AG04449 (cell line): ENCODE results near the gene ESX1.

Experiments used
- CTCF ChIA-PET: fragments of 350-600 bp; formaldehyde crosslinking; extraction: SDS; loops from one replicate; lab custom pipeline; 2021; ENCODE audit warnings: antibody characterized with exemption; lab: Yijun Ruan, JAX
- POLR2A ChIA-PET: fragments of 400-600, 350-600 bp; formaldehyde crosslinking; extraction: SDS; loops from one replicate; lab custom pipeline; 2020; ENCODE audit warnings: antibody characterized with exemption, inconsistent platforms; lab: Yijun Ruan, JAX
- DNase-seq: peaks from one replicate; pipeline ENCODE4 v3.0.0-alpha.2; 2010; ENCODE audit warnings: low read depth, low spot score
- H3K4me3 ChIP-seq: 2 replicates; pipeline ENCODE4 v1.5.1; 2011; ENCODE audit warnings: low read depth, mild to moderate bottlenecking, control low read depth, low read length
- TF ChIP-seq, protein P1 (sequence below): IDR thresholded peaks from one replicate; pipeline ENCODE4 v1.5.1; 2011; ENCODE audit warnings: mild to moderate bottlenecking, moderate library complexity, low read length, control low read depth, inconsistent platforms; ENCODE audit not compliant: insufficient read depth; ENCODE audit errors: missing control alignments

ESX1 gene

DNA sequence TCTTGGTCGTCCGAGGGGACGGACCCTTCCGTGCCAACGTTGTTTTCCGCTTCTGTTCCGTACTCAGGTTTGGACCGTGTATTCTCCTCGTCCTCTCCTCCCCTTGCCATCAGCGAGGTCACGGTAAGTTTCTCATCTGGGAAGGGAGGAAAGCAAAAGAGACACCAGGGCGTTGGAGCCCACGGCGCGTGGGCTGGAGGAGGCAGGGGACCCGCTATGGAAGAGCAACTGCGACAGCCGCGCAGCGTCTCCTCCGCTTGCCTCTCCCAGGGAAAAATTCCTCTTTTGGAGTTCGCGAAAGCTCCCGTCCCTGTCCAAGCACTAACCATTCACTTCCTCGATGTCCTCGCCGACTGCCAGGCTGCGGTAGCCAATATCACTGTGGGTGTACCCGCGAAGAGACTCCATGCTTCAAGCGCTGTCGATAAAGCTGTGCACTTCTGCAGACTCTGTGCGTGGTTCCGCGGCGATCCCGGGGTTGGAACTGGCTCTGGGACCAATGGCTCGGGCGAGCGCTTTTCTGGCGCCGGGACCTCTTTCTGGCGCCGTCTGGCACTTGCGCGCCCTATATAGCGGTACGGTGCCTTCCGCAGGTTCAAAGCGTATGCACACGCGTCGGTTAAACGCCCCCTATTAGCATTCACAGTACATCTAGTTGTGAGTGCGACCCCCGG, at the start of gene ESX1:
Gene ESX1, minus strand, starts transcription at position 492 of the 674 bp plus-strand sequence. Its CDS starts 84 bp downstream, at position 408.
- TF ChIP-seq, protein P1, sequence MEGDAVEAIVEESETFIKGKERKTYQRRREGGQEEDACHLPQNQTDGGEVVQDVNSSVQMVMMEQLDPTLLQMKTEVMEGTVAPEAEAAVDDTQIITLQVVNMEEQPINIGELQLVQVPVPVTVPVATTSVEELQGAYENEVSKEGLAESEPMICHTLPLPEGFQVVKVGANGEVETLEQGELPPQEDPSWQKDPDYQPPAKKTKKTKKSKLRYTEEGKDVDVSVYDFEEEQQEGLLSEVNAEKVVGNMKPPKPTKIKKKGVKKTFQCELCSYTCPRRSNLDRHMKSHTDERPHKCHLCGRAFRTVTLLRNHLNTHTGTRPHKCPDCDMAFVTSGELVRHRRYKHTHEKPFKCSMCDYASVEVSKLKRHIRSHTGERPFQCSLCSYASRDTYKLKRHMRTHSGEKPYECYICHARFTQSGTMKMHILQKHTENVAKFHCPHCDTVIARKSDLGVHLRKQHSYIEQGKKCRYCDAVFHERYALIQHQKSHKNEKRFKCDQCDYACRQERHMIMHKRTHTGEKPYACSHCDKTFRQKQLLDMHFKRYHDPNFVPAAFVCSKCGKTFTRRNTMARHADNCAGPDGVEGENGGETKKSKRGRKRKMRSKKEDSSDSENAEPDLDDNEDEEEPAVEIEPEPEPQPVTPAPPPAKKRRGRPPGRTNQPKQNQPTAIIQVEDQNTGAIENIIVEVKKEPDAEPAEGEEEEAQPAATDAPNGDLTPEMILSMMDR: no peak
- CTCF ChIA-PET: no interaction called here
- POLR2A ChIA-PET: no interaction called here
- no peak for DNase-seq
- peak within 1 kb of the TSS; percentile 1; the same call in 1 of the 2 replicates for H3K4me3 ChIP-seq

DNA sequence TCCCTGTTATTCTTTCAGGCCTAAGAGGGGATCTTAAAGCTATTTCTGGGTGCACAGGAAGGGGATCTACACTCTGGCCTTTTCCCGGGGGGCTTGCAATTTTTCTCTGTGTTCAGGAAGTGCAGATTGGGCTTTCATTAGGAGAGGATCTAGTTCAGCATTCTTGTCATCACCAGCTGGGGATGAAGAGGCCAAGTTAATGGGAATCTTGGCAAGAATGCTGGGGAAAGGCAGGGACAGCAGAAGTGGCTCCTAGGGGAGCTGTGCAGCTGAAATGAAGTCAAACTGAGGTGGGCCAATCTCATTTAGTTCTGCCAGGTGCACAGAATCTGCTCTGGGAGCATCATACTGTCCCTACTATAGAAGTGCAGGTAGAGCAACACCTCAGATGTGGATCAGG, 40.9 kb upstream of the ESX1 start:
- ChIA-PET CTCF (interaction anchor here (0.6 kb wide), 1 partner anchor 89 kb away, joined by 5 read pairs; no protein-coding TSS in a partner anchor), POLR2A (no interaction called here)
- H3K4me3 ChIP-seq: no peak overlapping the region
- DNase-seq: no peak
- TF ChIP-seq, protein P1: no peak

- TF ChIP-seq, protein P1: no peak
- H3K4me3 ChIP-seq: no peak overlapping the region
- CTCF ChIA-PET: interaction anchor here (2.3 kb wide), 1 partner anchor 18 kb away, joined by 9 read pairs; no protein-coding TSS in a partner anchor
- no peak for DNase-seq
- POLR2A ChIA-PET: no interaction called here
These were observed 34.2 kb upstream of the ESX1 start for GRCh38 chrX:104288961-104289360.

GRCh38 chrX:104288269-104288668, 33.5 kb upstream of the ESX1 start:
- ChIA-PET POLR2A (no interaction called here), CTCF (interaction anchor here (2.3 kb wide), 1 partner anchor 18 kb away, joined by 9 read pairs; no protein-coding TSS in a partner anchor)

GRCh38 chrX:104285201-104285600, 30.5 kb upstream of the ESX1 start:
- no peak for DNase-seq
- H3K4me3 ChIP-seq: no peak overlapping the region
- CTCF ChIA-PET: interaction anchor here (1.6 kb wide), 1 partner anchor 15 kb away, joined by 4 read pairs; no protein-coding TSS in a partner anchor
- TF ChIP-seq, protein P1: no peak
- POLR2A ChIA-PET: no interaction called here

More at GRCh38 chrX:104288269-104288668, 33.5 kb upstream of the ESX1 start:
- no peak overlapping the region for H3K4me3 ChIP-seq
- TF ChIP-seq, protein P1: no peak
- no peak for DNase-seq

- H3K4me3 ChIP-seq: no peak overlapping the region
- CTCF ChIA-PET: interaction anchor here (1.6 kb wide), 1 partner anchor 14 kb away, joined by 4 read pairs; no protein-coding TSS in a partner anchor
- TF ChIP-seq, protein P1: no peak
- DNase-seq: no peak
- POLR2A ChIA-PET: no interaction called here
These were observed 29.8 kb upstream of the ESX1 start for GRCh38 chrX:104284507-104284906.
